NCI-H774 (cell line): ENCODE measurements around the gene AP1M2.

Source experiments
- DNase-seq: peaks from one replicate; lab custom pipeline; 2025; lab: John Stamatoyannopoulos, UW

The AP1M2 gene

DNA sequence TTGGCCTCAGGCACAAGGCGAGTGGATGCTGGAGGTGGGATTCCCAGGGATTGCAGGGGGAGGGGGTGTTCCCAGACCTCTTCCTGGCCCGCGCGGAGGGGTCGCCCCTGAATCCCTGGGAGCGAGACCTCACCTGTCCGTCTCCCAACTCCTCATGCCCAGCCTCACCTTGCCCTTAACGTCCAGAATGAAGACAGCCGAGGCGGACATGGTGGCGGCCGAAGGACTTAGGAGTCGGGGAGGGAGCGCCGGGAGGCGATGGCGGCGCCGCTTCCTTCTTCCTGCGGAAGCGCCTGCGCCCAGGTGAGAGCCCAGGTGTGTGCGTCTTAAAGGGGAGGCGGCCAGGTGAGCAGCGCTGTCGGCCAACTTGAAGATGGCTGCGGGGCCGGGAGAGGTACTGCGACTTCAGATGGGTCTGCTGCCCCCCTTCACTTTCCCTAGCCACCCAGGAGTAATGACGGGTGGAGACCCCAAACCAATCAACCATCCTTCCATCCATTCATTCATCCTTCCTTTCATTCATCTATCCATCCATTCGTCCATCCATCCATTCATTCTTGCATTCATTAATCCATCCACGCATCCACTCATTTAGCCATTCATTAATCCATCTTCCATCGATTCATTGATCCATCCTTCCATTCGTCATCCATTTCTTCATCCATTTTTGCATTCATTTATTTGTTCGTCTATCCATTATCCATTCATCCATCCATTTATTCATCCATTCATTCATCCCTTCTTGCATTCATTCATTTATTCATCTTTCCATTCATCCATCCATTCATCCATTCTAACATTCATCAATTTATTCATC is at the start of gene AP1M2:
Gene AP1M2, minus strand, starts transcription at position 291 of the 817 bp plus-strand sequence. Its CDS starts 81 bp downstream, at position 210.
- DNase-seq, result peak; percentile 41

DNA sequence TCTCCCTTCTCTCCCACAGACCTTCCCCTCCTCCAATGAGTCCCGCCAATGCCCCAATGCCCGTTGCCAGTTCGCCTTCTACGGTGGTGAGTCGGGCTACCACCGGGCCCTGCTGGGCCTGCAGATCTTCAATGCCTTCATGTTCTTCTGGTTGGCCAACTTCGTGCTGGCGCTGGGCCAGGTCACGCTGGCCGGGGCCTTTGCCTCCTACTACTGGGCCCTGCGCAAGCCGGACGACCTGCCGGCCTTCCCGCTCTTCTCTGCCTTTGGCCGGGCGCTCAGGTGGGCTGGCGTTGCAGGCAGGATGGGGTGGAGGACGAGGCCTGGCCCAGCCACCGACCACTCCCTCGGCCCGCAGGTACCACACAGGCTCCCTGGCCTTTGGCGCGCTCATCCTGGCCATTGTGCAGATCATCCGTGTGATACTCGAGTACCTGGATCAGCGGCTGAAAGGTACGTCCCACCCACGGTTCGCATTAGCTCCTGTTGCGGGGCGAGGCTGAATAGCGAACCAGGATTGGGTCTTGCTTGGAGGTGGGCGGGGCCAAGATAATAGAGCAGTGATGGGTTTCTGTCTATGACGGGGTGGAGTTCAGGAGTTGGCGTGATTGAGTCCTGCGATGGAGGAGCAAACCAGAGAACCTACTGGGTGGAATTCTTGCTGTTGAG is 49.3 kb upstream of the AP1M2 start:
- no peak for DNase-seq

DNA sequence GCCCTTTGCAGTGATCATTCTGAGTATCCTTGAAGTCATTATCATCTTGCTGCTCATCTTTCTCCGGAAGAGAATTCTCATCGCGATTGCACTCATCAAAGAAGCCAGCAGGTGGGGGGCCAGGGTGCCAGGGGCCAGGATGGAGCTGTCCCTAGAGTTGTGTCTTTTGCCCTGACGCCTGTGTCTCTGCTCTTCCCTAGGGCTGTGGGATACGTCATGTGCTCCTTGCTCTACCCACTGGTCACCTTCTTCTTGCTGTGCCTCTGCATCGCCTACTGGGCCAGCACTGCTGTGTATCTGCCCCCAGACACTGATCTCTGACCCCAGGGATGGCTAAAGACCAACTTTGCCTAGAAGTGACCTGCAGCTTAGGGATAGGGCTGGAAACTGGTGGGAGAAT is 47.9 kb upstream of the AP1M2 start:
- DNase-seq, result no peak

DNA sequence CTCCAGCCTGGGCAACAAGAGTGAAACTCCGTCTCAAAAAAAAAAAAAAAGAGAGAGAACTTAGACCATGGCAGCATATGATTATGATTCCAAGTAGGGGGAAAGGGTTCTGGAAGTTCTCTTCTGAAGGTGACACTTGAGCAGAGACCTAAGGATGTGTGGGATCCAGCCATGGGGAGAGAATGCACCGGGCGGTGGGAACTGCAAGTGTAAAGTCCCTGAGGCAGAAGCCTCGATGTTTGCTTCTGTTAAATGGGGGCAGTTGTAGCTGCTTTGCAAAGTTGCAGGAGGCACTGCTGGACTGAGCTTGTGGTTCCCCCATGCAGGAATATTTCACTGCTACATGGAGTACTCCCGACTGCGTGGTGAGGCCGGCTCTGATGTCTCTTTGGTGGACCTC is 47.3 kb upstream of the AP1M2 start:
- DNase-seq, result no peak

DNA sequence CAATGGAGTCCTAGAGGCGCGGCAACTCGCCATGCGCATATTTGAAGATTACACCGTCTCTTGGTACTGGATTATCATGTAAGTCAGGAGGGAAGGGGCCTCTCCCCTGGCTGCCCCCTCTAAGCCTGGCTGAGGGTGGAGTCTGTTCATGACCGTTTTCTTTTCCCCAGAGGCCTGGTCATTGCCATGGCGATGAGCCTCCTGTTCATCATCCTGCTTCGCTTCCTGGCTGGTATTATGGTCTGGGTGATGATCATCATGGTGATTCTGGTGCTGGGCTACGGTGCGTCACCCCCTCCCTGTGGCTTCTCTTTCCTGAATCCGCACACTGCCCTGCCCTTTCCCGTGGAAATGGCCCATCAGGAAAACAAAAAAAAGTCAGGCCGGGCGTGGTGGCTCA is 44.8 kb upstream of the AP1M2 start:
- no peak for DNase-seq

DNA sequence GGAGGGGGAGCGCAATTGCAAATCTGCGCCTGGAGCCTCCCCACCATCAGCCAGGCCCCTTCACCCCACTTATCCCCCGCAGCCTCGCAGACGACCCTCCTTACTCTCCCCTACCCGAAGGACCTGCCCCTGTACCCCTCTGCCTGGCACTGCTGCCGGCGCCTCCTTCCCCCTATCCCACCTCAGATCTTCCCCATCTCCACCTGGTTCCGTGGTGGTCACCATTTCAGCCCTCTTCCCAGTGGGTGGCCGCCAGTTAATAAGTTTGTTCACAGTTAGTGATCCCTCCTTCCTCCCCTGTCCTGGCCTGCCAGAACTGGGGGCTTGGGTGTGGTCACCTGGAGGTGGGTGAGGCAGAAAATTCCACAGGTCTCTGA is 38.6 kb upstream of the AP1M2 start:
- DNase-seq, result no peak

DNA sequence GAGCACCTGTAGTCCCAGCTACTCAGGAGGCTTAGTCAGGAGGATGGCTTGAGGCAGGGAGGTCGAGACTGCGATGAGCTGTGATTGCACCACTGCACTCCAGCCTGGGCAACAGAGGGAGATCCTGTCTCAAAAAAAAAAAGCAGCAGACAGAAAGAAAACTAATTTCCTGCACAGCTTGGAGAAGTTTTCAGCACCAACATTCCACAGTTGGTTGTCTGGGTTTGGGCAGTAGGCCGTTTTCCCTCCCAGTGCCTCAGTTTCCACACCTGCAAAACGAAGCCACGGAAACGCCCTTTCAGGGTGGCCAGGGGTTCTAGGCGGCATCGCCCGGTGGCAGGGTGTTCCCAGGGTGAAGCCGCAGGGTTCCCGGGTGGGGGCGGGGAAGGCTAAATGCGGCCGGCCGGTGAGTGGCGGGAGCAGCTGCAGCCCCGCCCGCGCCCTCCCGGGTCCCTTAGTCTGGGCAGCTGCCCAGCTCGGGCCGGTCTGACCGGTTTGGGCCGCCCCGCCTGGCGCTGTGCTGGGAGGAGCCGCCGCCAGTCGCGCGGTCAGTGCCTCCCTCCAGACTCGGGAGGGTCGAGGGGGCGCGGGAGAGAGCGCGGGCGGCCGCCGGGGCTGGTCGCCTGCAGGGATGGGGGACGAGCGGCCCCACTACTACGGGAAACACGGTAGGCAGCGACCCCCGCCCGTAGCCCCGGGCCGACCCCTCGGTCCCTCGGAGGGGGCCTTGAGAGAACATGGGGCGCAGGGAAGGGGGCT is 38.1 kb upstream of the AP1M2 start, which contains the start of gene SLC44A2:
Gene SLC44A2, plus strand, starts transcription at position 551 of the 759 bp plus-strand sequence. Its CDS starts 81 bp downstream, at position 632.
- peak; percentile 83 for DNase-seq

DNA sequence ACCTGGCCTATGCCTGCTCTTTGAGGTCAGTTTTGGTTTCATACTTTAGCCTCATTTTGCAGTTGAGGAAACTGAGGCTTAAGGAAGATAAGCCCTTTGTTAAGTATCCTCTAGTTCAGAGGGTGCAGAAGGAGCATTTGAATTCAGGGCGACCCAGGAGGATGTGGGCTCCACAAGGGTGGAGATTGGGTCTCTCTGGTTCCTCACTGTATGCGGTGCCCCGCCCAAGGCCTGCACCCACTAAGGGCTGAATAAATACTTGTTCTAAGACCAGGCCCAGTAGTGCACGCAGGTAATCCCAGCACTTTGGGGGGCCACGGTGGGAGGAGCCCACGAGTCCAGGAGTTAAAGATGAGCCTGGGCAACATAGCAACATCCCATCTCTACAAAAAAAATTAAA is 37.5 kb upstream of the AP1M2 start:
- no peak for DNase-seq

DNA sequence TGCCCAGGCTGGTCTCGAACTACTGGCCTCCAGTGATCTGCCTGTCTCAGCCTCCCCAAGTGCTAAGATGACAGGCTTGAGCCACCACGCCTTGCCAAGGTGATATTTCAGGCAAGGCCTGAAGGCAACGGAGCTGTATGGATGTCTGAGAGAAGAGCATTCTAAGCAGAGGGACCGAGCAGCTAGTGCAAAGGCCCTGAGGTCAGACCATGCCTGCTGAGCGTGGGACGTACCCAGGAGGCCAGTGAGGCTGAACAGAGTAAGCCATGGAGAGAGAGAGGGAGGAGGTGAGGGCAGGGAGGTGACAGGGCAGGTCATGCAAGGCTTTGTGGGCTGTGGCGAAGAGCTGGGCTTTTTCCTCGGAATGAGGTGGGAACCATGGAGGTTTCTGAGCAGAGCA is 34.9 kb upstream of the AP1M2 start:
- no peak for DNase-seq

DNA sequence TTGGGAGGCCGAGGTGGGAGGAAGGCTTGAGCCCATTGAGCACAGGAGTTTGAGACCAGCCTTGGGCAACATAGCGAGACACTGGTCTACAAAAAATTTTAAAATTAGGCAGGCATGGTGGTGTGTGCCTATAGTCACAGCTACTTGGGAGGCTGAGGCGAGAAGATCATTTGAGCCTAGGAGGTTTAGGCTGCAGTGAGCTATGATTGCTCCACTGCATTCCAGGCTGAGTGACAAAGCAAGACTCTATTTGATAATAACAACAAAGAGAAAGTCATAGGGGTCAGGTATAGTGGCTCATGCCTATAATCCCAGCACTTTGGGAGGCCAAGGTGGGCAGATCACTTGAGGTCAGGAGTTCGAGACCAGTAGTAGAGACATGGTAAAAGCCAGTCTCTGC is 33.7 kb upstream of the AP1M2 start:
- no peak for DNase-seq

DNA sequence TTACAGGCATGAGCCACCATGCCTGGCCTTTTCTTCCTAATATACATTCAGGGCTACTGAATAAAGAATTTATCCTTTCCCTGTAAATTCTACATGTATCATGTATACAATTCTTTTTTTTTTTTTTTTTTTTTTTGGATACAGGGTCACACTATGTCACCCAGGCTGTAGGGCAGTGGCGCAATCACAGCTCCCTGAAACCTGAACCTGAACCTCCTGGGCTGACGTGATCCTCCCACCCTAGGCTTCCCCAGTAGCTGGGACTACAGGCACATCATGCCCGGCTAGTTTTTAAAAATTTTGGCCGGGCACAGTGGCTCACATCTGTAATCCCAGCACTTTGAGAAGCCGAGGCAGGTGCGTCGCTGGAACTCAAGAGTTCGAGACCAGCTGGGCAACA is 31.7 kb upstream of the AP1M2 start:
- no peak for DNase-seq

DNA sequence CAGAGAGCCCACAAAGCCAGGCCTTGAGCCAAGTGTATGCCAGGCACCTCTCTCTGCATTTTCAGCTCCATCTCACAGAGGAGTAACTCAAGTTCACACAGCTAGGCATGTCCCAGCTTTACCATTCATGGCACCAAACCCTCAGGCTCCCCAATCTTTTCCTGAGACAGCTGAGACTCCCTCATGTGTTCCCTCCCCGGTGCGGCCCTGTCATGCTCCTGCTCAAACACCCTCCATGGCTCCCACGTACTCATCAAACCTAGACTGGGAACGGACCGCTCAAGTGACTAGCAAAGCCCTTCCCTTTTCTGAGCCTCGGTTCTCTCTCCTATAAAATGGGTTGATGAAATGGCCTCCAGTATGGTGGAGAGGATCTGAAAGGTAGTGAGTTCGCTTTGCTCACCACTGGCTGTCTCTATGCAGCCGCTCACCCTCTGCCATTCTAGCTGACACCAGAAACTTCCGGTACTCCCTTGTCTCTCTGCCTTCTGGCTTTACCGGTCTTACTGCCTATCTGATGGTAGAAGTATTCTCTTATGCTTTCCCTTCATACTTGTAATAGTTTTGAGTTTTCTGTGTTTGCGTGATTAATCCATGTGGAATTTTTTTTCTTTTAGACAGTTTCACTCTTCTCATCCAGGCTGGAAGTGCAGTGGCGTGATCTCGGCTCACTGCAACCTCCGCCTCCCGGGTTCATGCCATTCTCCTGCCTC is 30.5 kb upstream of the AP1M2 start:
- DNase-seq, result no peak

DNA sequence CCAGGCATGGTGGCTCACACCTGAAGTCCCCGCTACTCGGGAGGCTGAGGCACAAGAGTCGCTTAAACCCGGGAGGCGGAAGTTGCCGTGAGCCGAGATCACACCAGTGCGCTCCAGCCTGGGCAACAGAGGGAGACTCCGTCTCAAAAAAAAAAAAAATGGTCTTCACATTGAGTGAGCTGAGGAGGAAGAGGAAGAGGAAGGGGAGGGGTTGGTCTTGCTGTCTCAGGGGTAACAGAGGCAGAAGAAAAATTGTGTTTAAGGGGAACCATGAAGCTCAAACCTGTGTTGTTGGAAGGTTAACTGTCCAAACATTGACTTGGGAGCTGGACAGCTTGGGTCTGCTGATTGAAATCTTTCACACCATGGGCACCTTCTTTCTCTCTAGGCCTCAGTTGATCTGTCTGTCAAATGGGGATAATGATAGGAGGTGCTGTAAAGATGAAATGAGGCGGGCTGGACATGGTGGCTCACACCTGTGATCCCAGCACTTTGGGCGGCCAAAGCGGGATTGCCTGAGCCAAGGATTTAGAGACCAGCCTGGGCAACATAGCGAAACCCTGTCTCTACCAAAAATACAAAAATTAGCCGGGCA is 28.4 kb upstream of the AP1M2 start:
- DNase-seq, result no peak

DNA sequence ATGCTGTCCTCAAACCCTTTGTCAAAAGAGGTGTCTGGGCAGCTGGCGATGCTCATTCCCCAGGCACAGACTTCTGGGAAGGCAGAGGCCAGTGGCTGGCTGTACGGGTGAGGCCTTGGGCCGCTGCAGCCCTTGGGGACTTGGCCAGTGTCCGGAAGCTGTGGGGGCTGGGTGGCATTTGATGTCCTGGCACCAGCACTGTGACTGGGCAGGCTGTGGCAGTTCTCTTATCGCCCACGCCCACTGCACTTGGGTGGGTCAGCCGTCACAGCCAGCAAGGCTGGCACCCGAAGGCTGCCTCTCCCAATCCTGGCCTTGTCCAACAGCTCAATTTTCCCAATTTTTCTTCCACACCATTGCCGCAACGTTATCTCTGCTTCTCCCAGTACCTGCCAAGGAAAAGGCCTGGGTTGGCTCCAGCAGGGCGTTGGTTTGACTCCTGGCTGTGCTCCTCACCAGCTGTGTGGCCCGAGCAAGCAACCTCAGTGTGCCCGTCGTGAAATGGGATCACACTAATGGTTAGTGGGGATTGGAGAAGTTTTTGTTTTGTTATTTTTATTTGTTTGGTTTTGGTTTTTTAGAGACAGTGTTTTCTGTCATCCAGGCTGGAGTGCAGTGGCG is 25.5 kb upstream of the AP1M2 start:
- DNase-seq, result no peak

DNA sequence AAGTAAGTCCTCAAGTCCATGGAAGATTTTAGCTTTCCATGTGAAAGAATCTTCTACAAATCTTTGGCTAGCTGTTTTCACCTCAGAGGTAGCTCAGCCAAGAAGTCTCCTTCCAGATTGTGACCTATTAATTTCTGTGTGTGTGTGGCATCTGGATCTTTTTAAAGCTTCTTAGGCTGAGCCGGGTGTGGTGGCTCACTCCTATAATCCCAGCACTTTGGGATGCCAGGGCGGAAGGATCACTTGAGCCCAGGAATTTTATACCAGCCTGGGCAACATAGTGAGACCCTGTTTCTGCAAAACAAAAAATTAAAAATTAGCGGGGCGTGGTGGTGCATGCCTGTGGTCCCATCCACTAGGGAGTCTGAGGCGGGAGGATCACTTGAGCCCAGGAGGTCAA is 24.8 kb upstream of the AP1M2 start:
- no peak for DNase-seq

DNA sequence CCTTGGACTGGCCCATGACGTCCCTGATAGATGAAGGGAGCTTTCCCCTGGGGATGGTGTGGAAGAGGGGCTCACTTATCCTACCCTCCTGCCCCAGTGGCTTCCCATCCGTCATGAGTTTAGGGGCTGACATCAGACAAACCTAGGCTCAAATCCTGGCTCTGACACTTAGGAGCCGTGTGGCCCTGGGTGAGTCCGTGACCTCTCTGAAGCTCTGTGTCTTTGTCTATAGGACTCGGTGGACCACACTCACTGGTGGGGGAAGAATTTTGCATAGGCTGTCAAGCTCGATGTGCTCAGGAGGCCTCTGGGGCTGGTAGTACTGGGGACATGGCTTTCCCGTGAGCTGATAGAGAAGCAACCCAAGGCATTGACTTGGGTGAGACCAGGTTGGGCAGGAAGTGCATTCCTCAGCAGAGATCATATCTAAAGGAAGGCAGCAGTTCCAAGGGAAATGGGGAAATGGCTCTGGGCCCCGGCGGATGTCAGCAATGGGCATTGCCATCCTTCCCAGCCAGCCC is 17.4 kb upstream of the AP1M2 start:
- DNase-seq, result no peak

DNA sequence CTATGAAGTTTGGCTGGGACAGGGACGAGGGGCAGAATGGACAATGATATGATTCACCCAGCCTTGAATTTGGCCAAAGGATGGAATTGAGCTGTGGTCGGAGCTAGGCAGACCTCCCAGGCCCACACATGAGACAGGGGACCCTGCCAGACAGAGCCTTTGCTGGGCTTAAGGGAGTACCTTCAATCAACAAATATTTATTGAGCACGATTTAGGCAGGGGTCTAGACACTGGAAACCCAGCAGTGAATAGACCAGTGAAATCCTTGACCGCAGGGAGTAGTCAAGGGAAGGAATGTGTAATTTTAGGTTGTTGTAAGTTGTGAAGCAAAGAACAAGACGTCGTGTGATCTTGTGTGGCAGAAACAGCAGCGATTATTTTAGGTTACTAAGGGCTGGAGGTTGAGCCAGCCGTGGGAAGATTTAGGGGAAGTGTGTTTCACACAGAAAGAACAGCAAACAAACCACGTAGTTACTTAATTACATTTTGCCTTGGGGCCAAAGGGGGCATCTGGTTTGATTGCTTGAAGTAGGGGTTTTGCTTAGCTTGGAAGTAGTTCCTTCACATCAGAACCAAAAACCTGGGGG is 16.9 kb upstream of the AP1M2 start:
- DNase-seq, result no peak

DNA sequence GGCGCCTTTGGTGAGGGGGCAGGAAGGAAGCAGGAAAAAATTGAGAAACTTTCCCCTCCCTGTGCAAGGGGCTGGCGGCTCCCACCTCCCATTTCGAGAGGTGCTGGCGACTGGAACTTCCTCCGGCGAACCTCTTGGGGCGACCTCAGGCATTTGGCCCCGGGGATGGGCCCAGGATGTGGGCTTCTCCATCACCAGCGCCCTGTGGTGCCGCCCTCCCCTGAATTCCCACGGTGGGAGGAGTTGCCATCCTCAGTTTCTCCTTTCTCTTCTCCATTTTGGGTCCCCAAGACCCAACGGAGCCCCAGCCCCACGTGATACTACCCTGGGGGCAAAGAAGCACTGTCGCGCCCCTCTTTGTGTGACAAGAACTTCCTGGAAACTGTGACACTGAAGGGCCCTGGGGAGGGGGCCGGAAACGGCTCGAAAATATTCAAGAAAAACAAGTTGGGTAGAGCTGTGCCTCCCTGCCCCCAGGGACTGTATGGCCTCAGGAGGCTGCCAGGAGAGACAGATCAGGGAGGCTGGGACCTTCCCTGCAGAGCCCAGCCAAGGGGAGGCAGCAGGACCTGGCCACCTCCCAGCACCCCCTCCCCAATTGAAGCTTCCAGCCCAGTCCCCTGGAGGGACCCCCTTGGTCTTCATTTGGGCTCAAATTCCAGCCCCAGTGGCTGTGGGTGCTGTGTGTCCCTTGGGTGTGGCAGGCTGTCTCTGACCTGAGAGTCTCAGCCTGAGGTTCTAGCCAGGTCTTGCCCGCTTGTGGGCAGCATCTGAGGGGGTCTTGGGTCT is 16.2 kb upstream of the AP1M2 start:
- no peak for DNase-seq

DNA sequence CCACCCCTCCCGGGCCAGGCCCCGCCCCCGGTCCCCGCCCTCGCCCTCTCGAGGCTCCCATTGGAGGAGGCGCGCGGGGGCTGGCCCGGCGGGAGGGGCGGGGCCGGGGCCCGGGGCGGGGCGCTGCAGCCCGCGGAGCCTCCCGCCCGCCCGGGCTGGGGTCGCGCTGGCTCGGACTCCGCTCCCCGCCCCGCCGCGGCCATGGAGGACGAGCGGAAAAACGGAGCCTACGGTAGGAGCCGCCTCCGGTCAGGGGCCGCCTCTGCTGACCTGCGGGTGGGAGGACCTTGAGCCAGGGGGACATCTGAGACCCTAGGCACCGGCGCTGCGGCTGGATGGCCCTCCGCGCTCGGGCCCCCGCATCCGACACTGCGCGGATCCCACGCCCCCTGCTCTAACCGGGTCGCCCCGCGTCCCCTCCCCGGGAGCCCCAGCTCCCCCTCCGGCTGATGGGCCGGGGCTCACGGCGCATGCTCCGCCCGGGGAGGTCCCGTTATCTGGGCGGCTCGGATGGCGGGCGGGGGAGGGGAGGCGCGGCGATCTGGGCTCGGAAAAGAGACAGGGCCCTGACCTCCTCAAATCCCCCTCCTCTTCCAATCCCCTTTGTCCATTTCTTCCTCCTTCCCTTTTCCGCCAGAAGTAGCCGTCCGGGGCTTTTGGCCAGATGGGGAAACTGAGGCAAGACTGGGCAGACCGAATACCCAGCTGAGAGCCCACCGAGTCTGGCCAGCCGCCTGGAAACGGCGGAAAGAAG is 15.4 kb upstream of the AP1M2 start:
- DNase-seq, result peak; percentile 68
